ENCODE data around the gene RGMB.

The RGMB gene

DNA sequence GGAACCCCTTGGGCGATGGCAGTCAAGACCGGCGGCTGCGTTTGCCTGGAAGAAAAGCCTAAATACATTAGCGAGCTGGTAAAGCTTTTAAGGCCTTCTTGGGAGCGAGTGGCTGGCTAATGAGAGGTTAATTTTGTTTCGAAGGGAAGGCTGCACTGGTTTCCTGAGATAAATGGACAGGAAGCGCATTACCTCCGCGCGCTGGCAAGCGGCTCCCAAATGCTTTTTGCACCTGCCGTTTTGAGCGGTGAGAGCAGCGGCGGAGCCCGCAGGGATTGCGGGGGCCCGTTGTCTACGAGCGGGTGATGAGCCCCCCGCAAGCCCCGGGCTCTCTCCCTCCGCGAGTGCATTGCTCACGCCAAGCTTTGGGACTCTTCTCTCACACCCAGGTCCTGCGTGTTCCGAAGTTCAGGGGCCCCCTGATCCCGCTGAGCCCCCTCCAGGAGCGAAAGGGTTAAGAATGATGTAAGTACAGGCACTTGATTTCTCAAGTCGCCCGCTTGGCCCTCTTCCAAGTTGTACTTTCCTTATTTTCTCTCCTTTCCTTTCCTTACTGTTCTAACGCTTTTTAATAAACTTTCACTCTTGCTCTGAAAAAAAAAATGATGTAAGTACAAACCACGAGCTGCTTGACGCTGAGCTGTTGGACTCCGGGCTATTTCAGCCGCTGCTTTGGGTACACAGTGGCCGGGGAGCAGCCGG is 3.1 kb upstream of the RGMB start:
- H3K9me3 ChIP-seq (ENCODE audit: low read depth, low read length): no peaks in the 10 kb centered on the region
- no peak for TF ChIP-seq FOXP2 (optimal IDR thresholded peaks at IDR 0.05; ENCODE audit: control extremely low read depth, extremely low read length, insufficient read depth)
- TF ChIP-seq POLR2AphosphoS5 (IDR thresholded peaks at IDR 0.05; ENCODE audit: borderline replicate concordance, low read depth, low read length): no peak
- no peak for TF ChIP-seq EZH2 (IDR thresholded peaks at IDR 0.05)
- peak overlapping the region; percentile 96 for H3K4me3 ChIP-seq
- H3K27ac ChIP-seq: peak overlapping the region; percentile 76
- H3K9ac ChIP-seq (ENCODE audit: insufficient read length): peak overlapping the region; percentile 83
- H3K36me3 ChIP-seq (ENCODE audit: insufficient read depth, low read length): no peaks in the 10 kb centered on the region
- no peak for DNase-seq (ENCODE audit: low read depth, low spot score)

DNA sequence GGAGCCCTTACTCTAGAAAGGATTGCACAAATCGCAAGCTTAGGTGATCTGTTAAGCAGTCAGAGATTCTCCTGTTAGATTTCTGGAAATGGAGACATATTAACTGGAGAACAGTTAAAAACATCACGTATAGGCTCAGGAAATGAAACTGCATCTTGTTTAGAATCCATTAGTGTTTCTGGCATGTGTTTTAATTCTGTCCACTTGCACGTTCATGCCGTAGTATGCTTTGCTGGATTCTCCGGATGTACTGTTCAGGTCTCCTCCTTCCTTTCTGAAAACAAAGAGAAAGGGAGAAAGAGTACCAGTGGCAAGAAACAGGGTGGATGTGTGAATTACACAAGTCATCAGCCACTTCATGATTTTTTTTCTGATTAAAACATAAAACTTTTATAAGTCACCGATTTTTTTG is 2.5 kb upstream of the RGMB start:
- H3K9me3 ChIP-seq (ENCODE audit: low read depth, low read length): no peaks in the 10 kb centered on the region
- peak overlapping the region; percentile 76 for H3K27ac ChIP-seq
- TF ChIP-seq EZH2 (IDR thresholded peaks at IDR 0.05) (no peak), FOXP2 (optimal IDR thresholded peaks at IDR 0.05; ENCODE audit: control extremely low read depth, extremely low read length, insufficient read depth) (no peak), POLR2AphosphoS5 (IDR thresholded peaks at IDR 0.05; ENCODE audit: borderline replicate concordance, low read depth, low read length) (no peak)
- no peak for DNase-seq (ENCODE audit: low read depth, low spot score)
- peak overlapping the region; percentile 96 for H3K4me3 ChIP-seq
- H3K36me3 ChIP-seq (ENCODE audit: insufficient read depth, low read length): no peaks in the 10 kb centered on the region
- H3K9ac ChIP-seq (ENCODE audit: insufficient read length): peak overlapping the region; percentile 83

DNA sequence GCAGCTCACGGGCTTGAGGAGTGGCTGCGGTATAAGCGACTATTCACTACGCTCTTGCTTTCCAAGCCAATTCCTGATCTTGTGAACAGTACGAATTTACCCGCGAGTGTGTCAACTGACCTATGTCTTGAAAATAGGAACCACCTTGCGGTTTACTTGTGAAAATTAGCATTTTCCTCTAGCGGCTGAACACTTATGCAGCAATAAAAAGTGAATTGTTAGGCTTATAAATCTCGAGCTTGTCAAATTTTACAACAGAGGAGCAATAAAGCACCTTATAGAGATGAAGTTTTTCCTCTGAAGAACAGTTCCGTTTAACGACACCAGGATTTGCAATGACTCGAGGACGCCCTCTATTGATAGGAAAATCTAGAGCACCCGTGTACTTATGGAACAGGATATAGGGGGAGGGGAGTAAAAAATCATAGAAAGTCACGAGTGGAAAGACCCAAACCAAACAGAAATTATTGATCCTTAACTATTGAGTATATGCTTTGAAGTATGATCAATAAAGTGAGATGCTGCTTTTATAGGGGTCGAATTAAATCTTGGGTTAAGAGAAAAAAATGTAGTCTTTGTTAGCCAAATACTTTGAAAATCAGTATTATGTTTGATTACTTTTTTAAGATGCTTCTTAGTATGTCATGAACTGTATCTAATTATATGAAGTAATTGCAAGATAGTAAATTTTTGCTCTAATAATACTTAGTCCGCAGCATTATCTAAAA is 1.9 kb upstream of the RGMB start:
- no peaks in the 10 kb centered on the region for H3K9me3 ChIP-seq (ENCODE audit: low read depth, low read length)
- DNase-seq (ENCODE audit: low read depth, low spot score): peak; percentile 91
- peak overlapping the region; percentile 83 for H3K9ac ChIP-seq (ENCODE audit: insufficient read length)
- peak overlapping the region; percentile 96 for H3K4me3 ChIP-seq
- TF ChIP-seq FOXP2 (optimal IDR thresholded peaks at IDR 0.05; ENCODE audit: control extremely low read depth, extremely low read length, insufficient read depth) (no peak), EZH2 (IDR thresholded peaks at IDR 0.05) (no peak), POLR2AphosphoS5 (IDR thresholded peaks at IDR 0.05; ENCODE audit: borderline replicate concordance, low read depth, low read length) (no peak)
- H3K27ac ChIP-seq: peak overlapping the region; percentile 76
- no peaks in the 10 kb centered on the region for H3K36me3 ChIP-seq (ENCODE audit: insufficient read depth, low read length)

DNA sequence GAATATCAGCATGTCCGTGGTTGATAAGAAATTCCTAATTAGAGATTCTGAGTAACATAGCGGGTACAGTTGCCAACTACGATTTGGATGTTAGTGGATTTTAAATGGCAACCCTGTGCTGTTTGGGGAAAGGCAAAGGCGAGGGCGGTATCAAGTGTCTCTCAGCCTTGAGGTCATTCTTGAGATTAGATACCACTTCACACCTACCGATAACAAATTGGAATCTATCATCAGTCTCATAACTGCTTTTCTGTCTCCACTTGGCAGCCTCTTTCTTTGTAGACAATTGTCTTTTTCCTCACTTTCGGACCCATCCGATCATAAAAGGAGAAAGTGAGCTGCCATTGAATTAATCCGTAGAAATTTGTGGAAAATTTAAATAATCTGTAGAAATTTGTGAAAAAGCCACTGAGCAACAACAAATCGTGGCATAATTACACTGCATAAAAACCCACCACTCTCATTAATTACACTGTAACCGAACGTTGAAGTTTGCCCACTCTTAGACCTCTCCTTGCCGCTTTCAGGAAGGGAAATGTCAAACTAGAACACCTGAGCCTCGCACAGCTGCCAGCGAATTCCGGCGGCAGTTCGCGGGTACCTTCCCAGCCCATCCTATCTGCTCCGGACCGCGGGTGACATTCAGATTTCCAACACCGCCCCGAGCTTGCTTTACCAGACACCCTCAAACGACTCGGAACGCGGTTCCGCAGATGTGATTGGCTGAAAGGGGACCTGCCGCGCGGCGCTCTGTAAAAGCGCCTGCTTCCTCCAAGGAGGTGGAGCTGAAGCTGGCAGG is 849 bp upstream of the RGMB start:
- H3K9ac ChIP-seq (ENCODE audit: insufficient read length): peak overlapping the region; percentile 48
- peak overlapping the region; percentile 96 for H3K4me3 ChIP-seq
- H3K27ac ChIP-seq: peak overlapping the region; percentile 55; the same call in 1 of the 2 replicates
- H3K36me3 ChIP-seq (ENCODE audit: insufficient read depth, low read length): no peaks in the 10 kb centered on the region
- TF ChIP-seq FOXP2 (optimal IDR thresholded peaks at IDR 0.05; ENCODE audit: control extremely low read depth, extremely low read length, insufficient read depth): no peak
- no peak for TF ChIP-seq POLR2AphosphoS5 (IDR thresholded peaks at IDR 0.05; ENCODE audit: borderline replicate concordance, low read depth, low read length)
- no peak for TF ChIP-seq EZH2 (IDR thresholded peaks at IDR 0.05)
- DNase-seq (ENCODE audit: low read depth, low spot score): no peak
- H3K9me3 ChIP-seq (ENCODE audit: low read depth, low read length): no peaks in the 10 kb centered on the region

DNA sequence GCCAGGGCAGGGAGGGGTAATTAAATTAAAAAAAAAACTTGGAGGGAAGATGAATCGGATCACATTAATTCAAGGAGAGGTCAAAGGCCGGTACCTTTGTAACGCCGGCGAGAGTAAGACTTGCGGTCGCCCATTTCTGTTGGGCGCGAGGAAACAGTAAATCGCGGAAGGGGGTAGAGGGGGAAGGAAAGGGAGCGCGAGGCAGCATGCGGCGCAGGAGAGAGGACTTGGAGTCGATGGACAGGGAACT is 324 bp upstream of the RGMB start:
- Histone ChIP-seq H3K4me3 (peak overlapping the region; percentile 96), H3K36me3 (ENCODE audit: insufficient read depth, low read length) (no peaks in the 10 kb centered on the region), H3K9ac (ENCODE audit: insufficient read length) (peak overlapping the region; percentile 48), H3K9me3 (ENCODE audit: low read depth, low read length) (no peaks in the 10 kb centered on the region), H3K27ac (peak overlapping the region; percentile 55; the same call in 1 of the 2 replicates)
- DNase-seq (ENCODE audit: low read depth, low spot score): no peak
- TF ChIP-seq EZH2 (IDR thresholded peaks at IDR 0.05) (no peak), FOXP2 (optimal IDR thresholded peaks at IDR 0.05; ENCODE audit: control extremely low read depth, extremely low read length, insufficient read depth) (no peak), POLR2AphosphoS5 (IDR thresholded peaks at IDR 0.05; ENCODE audit: borderline replicate concordance, low read depth, low read length) (peak; percentile 81)

DNA sequence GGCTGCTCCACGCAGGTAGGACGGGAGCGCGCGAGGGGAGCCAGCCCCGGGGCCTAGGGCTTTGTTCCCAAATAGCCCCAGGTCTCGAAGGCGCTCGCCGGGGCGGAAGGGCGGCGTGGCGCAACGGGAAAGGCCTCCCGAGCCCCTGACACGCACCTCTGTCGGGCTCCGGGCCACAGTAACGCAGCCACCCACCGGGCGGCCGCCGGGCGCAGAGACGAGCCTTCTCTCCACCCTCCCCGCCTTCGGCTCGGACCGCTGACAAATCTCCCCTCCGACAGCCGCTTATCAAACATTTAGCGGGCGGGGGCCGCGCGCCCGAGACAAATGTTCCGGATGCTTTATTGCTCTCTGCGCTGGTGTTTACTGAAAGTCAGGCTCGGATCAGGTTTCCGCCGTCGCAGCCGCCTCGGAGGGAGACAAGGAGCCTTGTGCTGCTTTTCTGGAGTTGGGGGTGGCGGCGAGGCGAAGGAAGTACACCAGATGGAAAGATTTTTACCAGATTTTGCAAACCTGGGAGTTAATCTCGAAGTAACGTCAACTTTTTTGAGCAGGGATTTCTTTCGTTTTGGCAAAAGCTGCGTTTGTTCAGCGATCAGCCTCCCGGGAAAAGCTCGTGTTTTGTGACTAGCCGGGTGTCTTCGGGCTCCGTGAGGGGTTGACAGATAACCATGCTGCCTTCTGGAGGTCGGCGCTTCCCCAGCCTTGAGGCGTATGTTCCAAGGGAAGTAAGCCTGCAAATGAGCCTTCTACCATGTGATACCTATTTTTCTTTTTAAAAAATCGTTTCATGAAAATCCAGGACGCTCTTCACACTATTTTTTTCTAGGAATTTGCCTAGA is 950 bp downstream of the RGMB start:
- Histone ChIP-seq H3K9ac (ENCODE audit: insufficient read length) (peak overlapping the region; percentile 64), H3K4me3 (peak overlapping the region; percentile 96), H3K36me3 (ENCODE audit: insufficient read depth, low read length) (peaks cover 2% of the 10 kb centered on the region), H3K9me3 (ENCODE audit: low read depth, low read length) (no peaks in the 10 kb centered on the region), H3K27ac (no peak overlapping the region)
- no peak for TF ChIP-seq EZH2 (IDR thresholded peaks at IDR 0.05)
- no peak for TF ChIP-seq FOXP2 (optimal IDR thresholded peaks at IDR 0.05; ENCODE audit: control extremely low read depth, extremely low read length, insufficient read depth)
- no peak for TF ChIP-seq POLR2AphosphoS5 (IDR thresholded peaks at IDR 0.05; ENCODE audit: borderline replicate concordance, low read depth, low read length)
- no peak for DNase-seq (ENCODE audit: low read depth, low spot score)

DNA sequence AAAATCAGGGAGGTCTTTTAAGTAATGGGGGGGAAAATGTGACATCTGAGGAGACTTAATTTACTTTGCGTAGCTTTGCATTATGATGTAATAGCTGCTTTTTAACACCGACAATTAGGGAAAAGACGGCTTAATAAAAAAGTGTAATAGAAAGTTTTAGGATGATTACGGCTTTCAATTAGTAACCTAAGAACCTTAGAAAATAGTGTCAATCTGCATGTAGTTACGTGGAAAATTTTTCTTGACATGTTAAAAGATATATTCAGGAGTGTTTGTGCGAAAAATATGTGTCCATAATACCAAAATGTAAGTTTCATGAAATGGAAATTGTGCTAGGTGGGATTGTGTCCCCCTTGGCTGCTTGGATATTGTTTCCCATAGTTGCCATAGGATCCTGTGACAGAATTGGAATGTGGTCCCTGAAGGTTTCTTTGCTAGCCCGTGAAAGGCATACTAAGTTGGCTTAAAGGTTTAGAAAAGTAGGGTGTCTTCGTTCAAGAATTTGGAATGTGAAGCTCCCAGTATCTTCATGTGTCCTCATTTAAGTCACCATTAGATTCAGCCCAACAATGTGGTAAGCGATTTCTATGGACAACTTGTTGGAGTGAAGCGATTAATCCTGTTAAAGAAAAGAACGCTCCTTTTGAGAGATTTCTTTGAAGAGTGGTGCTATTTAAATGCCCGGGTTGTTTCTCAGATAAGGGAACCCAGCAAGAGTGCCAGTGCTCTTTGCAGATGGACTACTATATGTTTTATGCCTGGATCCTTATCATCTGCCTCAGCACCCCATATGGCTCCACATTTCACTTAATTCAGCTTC is 2.0 kb downstream of the RGMB start:
- TF ChIP-seq EZH2 (IDR thresholded peaks at IDR 0.05): no peak
- DNase-seq (ENCODE audit: low read depth, low spot score): no peak
- Histone ChIP-seq H3K9me3 (ENCODE audit: low read depth, low read length) (no peaks in the 10 kb centered on the region), H3K9ac (ENCODE audit: insufficient read length) (peak overlapping the region; percentile 64), H3K27ac (no peak overlapping the region), H3K36me3 (ENCODE audit: insufficient read depth, low read length) (peaks cover 13% of the 10 kb centered on the region), H3K4me3 (peak overlapping the region; percentile 96)
